ENCODE measurements around the gene DNAL4. TPM values are rescaled to one million over a fixed set of nuclear protein-coding genes. Genes with fewer than 3 reads are reported as not detected.
"Not testable (repeated sequence)": the region's sequence is repeated elsewhere in the genome, so short reads cannot be mapped to it uniquely, and the experiment has no call there.

Gene DNAL4
- total RNA-seq, 3 donors from 2014 or later = 14.7 to 17.6 (median 16.1) TPM

DNA sequence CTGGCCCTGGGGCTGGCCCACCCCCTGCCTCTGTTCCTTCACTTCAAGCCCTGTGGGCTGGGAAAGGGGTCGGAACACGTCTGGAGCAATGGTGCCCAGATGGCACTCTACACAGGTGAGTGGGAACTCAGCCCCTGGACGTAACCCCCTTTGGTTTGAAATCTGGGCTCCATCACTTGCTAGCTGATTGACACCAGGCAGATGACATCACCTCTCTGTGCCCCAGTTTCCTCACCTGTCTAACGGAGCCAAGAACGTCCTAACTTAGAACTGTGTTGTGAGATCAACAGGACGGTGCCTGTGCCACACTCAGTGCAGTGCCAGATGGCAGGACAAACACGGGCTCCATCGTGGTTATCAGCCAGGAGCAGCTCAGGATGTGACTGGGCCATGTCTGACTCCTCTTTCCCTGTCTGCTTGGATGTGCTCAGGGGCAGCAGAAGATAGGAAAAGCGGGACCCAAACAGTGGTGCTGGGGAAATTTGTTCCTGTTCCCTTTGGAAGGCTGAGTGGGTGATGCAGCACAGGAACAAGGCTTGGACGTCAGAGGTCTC, 25.5 kb upstream of the DNAL4 start:
- H3K9me3 ChIP-seq = no peaks in the 10 kb centered on the region
- ATAC-seq (no peak), DNase-seq (no peak)
- H3K36me3 ChIP-seq (ENCODE audit: low read depth) = no peaks in the 10 kb centered on the region
- H3K4me3 ChIP-seq = no peak overlapping the region
- H3K4me1 ChIP-seq (ENCODE audit: low read depth) = no peaks in the 10 kb centered on the region
- TF ChIP-seq, protein P1, sequence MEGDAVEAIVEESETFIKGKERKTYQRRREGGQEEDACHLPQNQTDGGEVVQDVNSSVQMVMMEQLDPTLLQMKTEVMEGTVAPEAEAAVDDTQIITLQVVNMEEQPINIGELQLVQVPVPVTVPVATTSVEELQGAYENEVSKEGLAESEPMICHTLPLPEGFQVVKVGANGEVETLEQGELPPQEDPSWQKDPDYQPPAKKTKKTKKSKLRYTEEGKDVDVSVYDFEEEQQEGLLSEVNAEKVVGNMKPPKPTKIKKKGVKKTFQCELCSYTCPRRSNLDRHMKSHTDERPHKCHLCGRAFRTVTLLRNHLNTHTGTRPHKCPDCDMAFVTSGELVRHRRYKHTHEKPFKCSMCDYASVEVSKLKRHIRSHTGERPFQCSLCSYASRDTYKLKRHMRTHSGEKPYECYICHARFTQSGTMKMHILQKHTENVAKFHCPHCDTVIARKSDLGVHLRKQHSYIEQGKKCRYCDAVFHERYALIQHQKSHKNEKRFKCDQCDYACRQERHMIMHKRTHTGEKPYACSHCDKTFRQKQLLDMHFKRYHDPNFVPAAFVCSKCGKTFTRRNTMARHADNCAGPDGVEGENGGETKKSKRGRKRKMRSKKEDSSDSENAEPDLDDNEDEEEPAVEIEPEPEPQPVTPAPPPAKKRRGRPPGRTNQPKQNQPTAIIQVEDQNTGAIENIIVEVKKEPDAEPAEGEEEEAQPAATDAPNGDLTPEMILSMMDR (IDR thresholded peaks at IDR 0.05) = no peak
- intact Hi-C loops (cut with DNase I, micrococcal nuclease) = no loop called here

DNA sequence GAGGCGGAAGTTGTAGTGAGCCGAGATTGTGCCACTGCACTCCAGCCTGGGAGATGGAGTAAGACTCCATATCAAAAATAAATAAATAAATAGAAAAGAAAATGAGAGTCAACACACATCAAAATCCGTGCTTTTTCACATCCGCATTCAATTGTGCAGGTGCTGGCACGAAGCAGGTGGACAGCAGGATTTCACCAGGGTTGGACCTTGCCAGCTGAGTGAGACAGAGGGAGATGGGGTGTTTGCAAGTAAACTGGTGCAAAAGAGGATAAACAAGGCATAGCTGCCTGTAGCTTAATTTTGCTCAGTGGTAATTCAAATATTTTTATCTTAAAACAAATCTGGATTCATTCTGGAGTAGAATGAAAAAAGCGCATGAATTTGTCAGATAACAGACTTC, 23.3 kb upstream of the DNAL4 start:
- ATAC-seq (no peak), DNase-seq (no peak)
- intact Hi-C loops (cut with DNase I, micrococcal nuclease) = no loop called here
- Histone ChIP-seq H3K4me3 (no peak overlapping the region), H3K4me1 (ENCODE audit: low read depth) (no peaks in the 10 kb centered on the region), H3K9me3 (no peaks in the 10 kb centered on the region), H3K36me3 (ENCODE audit: low read depth) (no peaks in the 10 kb centered on the region)
- TF ChIP-seq, protein P1 (IDR thresholded peaks at IDR 0.05) = no peak

DNA sequence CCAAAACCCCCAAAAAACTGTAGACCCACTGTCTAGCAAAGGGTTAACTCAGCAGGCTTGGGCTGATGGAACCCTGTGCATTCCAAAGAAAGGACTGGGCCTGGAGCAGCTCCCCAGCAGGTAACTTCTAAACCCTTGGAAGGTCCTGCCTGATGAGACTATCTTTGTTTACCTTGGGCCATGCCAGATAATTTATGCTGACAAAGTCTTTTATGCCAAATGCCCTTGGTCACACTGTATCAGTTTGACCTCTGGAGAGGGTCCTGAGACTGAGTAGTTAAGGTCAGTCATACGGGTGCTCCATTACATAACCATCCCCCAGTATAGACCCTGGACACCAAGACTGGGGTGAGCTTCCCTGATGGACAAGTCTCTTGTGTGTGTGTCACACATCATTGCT, 21.9 kb upstream of the DNAL4 start:
- no peak for ATAC-seq

DNA sequence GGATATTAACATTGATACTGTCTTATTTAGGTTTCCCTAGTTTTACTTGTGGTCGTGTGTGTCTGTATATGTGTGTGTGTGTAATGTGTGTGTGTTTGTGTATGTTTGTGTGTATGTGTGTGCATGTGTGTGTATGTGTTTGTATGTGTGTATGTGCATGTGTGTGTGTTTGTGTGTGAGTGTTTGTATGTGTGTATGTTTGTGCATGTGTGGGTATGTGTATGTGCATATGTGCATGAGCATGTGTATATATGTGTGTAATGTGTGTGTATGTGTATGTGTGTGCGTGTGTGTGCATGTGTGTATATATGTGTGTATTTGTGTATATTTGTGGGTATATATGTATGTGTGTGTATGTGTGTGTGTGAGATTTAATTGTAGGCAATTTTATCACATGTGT, 17.3 kb upstream of the DNAL4 start:
- TF ChIP-seq, protein P1 (IDR thresholded peaks at IDR 0.05) = no peak
- Histone ChIP-seq H3K36me3 (ENCODE audit: low read depth) (no peaks in the 10 kb centered on the region), H3K4me1 (ENCODE audit: low read depth) (no peaks in the 10 kb centered on the region), H3K4me3 (no peak overlapping the region), H3K9me3 (no peaks in the 10 kb centered on the region)
- intact Hi-C loops (cut with DNase I, micrococcal nuclease) = no loop called here
- no peak for ATAC-seq
- no peak for DNase-seq

More for the DNA sequence above, 21.9 kb upstream of the DNAL4 start:
- no peaks in the 10 kb centered on the region for H3K36me3 ChIP-seq (ENCODE audit: low read depth)
- H3K4me1 ChIP-seq (ENCODE audit: low read depth) = no peaks in the 10 kb centered on the region
- no peaks in the 10 kb centered on the region for H3K9me3 ChIP-seq
- DNase-seq = no peak
- H3K4me3 ChIP-seq = no peak overlapping the region
- intact Hi-C loops (cut with DNase I, micrococcal nuclease) = no loop called here
- TF ChIP-seq, protein P1 (IDR thresholded peaks at IDR 0.05) = no peak

DNA sequence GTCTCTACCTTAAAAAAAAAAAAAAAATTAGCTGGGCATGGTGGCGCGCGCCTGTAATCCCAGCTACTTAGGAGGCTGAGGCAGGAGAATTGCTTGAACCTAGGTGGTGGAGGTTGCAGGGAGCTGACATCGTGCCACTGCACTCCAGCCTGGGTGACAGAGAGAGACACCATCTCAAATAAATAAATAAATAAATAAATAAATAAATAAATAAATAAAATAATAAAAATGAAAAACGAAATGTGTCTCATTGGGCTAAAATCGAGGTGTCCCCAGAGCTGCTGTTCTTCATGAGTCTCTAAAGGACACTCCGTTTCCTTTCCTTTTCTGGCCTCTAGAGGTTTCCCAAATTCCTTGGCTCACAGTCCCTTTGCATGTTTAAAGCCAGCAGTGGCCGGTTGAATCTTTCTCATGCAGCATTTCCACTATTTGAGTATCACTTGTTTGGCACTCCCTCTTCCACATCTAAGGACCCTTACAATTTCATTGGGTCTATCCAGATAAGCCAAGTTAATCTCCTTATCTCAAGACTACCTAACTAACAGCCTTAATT, 11.2 kb upstream of the DNAL4 start:
- intact Hi-C loops (cut with DNase I, micrococcal nuclease); ATAC-seq: not testable (repeated sequence)

DNA sequence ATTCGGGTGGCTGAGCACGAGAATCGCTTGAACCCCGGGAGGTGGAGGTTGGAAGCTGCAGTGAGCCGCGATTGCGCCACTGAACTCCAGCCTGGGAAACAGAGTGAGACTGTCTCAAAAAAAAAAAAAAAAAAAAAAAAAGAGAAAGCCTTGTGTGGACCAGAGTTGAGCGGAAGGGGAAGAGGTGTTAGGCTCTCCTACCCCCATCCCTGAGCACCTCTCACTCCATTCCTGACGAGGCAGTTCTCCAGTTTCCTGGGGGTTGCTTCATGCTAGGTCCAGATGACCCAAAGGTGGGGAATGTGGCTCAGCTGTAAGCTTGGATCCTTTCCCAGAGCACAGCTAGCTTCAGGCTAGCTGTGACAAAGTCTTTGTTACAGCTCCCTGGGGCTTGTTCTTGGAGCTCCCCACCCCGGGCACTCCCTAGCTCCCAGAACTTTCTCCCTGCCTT, 8.8 kb upstream of the DNAL4 start:
- Histone ChIP-seq H3K36me3 (ENCODE audit: low read depth) (no peaks in the 10 kb centered on the region), H3K4me1 (ENCODE audit: low read depth) (no peaks in the 10 kb centered on the region), H3K4me3 (no peak overlapping the region), H3K9me3 (no peaks in the 10 kb centered on the region)
- TF ChIP-seq, protein P1 (IDR thresholded peaks at IDR 0.05) = no peak
- ATAC-seq (peak; percentile 71), DNase-seq (peak in 1 of 3 donors; percentile 7)
- intact Hi-C loops (cut with DNase I, micrococcal nuclease) = no loop called here

More for the DNA sequence above, 11.2 kb upstream of the DNAL4 start:
- not testable (repeated sequence) for DNase-seq; H3K9me3 ChIP-seq; H3K4me3 ChIP-seq; H3K36me3 ChIP-seq (ENCODE audit: low read depth); H3K4me1 ChIP-seq (ENCODE audit: low read depth)
